GM12891 (cell line): ENCODE measurements around the gene ADGRV1.
"Not testable (repeated sequence)": the region's sequence is repeated elsewhere in the genome, so short reads cannot be mapped to it uniquely, and the experiment has no call there.

ENCODE experiments used
- DNase-seq: peaks from one replicate; pipeline ENCODE4 v3.0.0; 2011; ENCODE audit warnings: low spot score; ENCODE audit not compliant: insufficient read length
- FAIRE-seq: peaks from 2 replicates; lab custom pipeline; 2011; peaks lifted over from hg19 to GRCh38; lab: Jason Lieb, UNC
- PAX5 ChIP-seq: IDR thresholded peaks from 2 replicates; pipeline ENCODE4 v1.6.1; 2011; ENCODE audit warnings: low read length, moderate library complexity, mild to moderate bottlenecking; ENCODE audit not compliant: insufficient read depth, severe bottlenecking
- POLR2A ChIP-seq: IDR thresholded peaks from 2 replicates; pipeline ENCODE4 v1.6.1; 2011; ENCODE audit warnings: low read depth, low read length, control low read depth
- POLR2AphosphoS5 ChIP-seq: IDR thresholded peaks from 2 replicates; pipeline ENCODE4 v1.6.1; 2011; ENCODE audit warnings: low read depth, low read length, control low read depth
- POU2F2 ChIP-seq: IDR thresholded peaks from 2 replicates; pipeline ENCODE4 v1.6.1; 2011; ENCODE audit warnings: low read depth, mild to moderate bottlenecking, control low read depth, low read length, moderate library complexity
- SPI1 ChIP-seq: IDR thresholded peaks from 2 replicates; pipeline ENCODE4 v1.6.1; 2011; ENCODE audit warnings: low read depth, low read length, control low read depth
- TAF1 ChIP-seq: IDR thresholded peaks from 2 replicates; pipeline ENCODE4 v1.6.1; 2011; ENCODE audit warnings: low read depth, low read length, control low read depth

The ADGRV1 gene

GRCh38 chr5:90590170-90590569 is 31.6 kb downstream of the ADGRV1 start:
- FAIRE-seq (peak; percentile 33), DNase-seq (no peak)
- TF ChIP-seq POLR2A, result no peak
- no peak for TF ChIP-seq PAX5
- no peak for TF ChIP-seq TAF1

DNA sequence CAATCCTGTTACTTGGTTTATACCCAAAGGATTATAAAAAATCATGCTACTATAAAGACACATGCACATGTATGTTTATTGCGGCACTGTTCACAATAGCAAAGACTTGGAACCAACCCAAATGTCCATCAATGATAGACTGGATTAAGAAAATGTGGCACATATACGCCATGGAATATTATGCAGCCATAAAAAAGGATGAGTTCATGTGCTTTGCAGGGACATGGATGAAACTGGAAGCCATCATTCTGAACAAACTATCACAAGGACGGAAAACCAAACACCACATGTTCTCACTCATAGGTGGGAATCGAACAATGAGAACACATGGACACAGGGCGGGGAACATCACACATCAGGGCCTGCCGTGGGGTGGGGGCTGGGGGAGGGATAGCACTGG is 34.5 kb downstream of the ADGRV1 start:
- FAIRE-seq, DNase-seq: not testable (repeated sequence)

- FAIRE-seq, result not testable (repeated sequence)
These were observed 37.2 kb downstream of the ADGRV1 start for GRCh38 chr5:90595766-90596165.

DNA sequence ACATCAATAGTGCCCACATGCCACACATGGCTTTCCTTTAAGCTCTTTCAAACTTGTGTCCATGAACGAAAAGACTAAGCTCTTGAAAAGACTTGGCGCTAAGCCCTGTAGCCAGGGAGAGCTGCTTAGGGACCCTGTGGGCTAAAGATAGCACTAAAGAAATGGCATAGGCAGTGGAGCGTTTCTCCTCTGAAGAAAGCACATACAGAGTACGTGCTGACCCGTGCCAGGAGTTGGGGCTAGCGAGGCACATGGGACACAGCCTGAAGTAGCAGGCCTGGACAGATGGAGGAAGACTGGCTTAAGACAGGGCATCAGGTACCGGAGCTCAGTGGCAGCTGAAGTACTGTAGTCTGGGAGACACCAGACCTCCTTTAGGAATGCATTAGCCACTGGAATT is 39.7 kb downstream of the ADGRV1 start:
- DNase-seq (no peak), FAIRE-seq (no peak)
- no peak for TF ChIP-seq POLR2A
- TF ChIP-seq POU2F2, result no peak
- no peak for TF ChIP-seq SPI1
- TF ChIP-seq POLR2AphosphoS5, result no peak
- TF ChIP-seq TAF1, result no peak
- no peak for TF ChIP-seq PAX5

More at GRCh38 chr5:90595766-90596165, 37.2 kb downstream of the ADGRV1 start:
- not testable (repeated sequence) for DNase-seq

- DNase-seq, FAIRE-seq: not testable (repeated sequence)
These were observed 41.7 kb downstream of the ADGRV1 start for GRCh38 chr5:90600307-90600706.

DNA sequence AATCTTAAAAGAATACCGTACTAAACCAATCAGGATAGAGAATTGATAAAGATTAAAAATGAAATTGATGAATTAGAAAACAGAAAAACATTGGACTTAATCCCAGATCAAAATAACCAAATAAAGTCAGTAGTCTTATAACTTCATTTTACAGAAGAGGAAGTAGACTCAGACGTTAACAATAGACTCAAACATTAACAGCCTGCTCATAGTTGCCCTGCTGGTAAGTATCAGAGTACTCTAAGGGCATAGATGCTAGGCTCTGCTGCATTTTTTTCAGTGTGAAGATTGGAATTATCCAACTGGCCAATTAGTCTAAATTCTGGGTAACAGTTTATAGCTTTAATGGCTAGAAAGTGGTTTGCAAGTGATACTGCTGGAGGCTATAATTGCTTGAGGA is 42.9 kb downstream of the ADGRV1 start:
- FAIRE-seq (no peak), DNase-seq (no peak)
- TF ChIP-seq PAX5, result no peak
- no peak for TF ChIP-seq POLR2AphosphoS5
- no peak for TF ChIP-seq POU2F2
- no peak for TF ChIP-seq POLR2A
- TF ChIP-seq TAF1, result no peak
- TF ChIP-seq SPI1, result no peak

DNA sequence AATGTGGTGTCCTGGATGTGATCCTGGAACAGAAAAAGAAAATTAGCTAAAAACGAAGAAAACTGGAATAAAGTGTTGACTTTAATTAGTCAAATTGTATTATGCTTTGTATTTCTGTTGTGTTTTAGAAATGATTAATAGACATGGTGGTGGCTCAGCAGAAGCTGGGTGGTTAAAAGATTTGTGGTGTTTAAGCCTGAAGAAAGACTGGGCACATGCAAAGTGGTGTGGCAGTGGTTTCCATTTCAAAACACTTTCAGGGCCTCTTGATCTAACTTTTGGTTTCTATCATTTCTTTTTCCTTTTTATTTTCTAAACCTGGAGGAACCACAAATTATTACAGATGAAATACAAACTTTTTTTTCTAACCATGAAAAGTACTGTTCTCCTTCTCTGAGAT is 44.1 kb downstream of the ADGRV1 start:
- FAIRE-seq (no peak), DNase-seq (no peak)
- TF ChIP-seq PAX5 (no peak), POU2F2 (no peak), SPI1 (no peak)

DNA sequence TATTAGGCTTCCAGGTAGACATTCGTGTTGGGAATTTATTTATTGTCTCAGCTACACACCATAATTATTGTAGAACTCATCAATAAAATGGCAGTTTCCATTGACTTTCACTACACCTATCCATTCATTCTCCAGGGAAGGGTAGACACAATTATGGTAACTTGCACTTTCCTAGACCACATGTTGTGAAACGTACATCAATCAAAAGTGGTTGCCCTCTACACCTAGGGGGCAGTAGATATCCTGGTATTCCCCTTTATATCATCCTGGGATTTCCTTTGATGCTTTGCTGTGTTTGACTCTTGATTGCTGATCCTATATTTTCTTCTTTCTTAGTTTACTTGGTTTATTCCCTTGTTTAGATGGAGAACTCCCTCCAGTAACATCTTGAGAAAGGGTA is 47.9 kb downstream of the ADGRV1 start:
- FAIRE-seq, result peak; percentile 81
- TF ChIP-seq TAF1, result no peak
- TF ChIP-seq SPI1, result no peak
- TF ChIP-seq POLR2A, result no peak
- no peak for TF ChIP-seq PAX5
- TF ChIP-seq POU2F2, result no peak
- DNase-seq, result no peak

DNA sequence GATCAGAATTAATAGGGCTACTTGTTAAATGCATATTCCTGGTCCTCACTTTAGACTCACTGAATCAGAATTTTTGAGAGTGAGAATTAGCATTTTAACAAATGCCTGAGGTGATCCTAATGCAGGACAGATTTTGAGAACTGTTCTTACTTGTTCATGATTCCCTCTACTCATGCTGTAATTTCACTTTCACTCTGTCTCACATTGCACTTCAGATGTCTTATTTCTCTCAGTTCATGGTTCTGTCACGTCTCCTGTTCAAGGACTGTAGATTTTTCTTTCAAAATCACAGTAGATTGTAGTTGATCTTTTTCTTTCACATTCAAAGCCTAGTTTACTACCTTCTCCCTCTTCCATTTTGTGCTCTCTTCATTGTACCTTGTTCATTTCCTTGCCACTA is 54.3 kb downstream of the ADGRV1 start:
- FAIRE-seq (peak; percentile 87), DNase-seq (peak; percentile 5)
- no peak for TF ChIP-seq TAF1
- no peak for TF ChIP-seq POLR2AphosphoS5
- no peak for TF ChIP-seq POU2F2
- TF ChIP-seq SPI1, result no peak
- TF ChIP-seq PAX5, result no peak
- TF ChIP-seq POLR2A, result no peak

DNA sequence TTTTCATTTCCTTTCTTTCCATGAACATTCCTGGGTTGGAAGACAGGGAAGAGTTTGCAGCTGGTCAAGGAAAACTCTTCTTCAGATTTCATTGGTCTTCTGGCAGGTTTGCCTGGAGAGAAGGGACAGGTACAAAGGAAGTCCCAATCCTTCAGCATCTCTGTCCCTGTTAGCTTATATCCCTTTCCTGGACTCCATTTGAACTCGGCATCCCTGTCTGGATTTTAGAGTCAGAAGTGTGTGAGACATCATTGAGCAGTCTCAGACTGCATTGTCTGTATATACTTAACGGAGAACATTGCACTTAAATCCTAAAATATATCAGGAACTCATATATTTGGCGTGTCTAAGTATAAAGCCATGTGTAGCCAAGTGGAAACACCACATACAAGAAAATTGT is 54.9 kb downstream of the ADGRV1 start:
- no peak for TF ChIP-seq PAX5
- no peak for TF ChIP-seq SPI1
- TF ChIP-seq POLR2AphosphoS5, result no peak
- no peak for TF ChIP-seq TAF1
- no peak for TF ChIP-seq POU2F2
- no peak for TF ChIP-seq POLR2A
- no peak for FAIRE-seq
- DNase-seq, result no peak

DNA sequence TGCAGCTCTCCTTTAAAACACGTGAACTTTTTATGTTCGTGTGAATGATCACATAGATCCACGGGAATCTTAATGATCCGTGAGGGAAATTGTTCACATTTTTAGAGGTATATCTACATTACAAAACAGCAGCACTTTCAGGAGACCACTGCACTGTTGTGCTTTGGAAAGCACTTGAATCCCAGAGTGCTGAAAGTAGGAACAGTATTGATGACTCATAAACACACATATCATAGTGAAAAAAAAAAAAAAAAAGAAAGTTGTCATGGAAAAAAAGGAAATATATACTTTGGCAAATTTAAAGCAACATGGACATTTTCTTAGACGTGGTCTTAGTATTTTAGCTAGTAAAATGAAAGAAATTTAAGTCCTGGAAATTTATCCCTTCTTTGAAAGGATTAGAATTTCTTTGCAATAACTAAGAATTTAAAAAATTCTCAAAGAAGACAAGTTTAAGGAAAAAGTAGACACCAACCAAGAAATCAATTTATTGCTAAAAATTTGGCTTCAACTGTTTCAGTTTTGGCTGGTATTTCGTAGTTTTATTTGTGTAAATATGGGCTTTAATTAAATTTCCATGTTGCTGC is 55.4 kb downstream of the ADGRV1 start:
- no peak for TF ChIP-seq POLR2A
- TF ChIP-seq TAF1, result no peak
- TF ChIP-seq SPI1, result no peak
- TF ChIP-seq POU2F2, result no peak
- TF ChIP-seq POLR2AphosphoS5, result no peak
- no peak for TF ChIP-seq PAX5
- DNase-seq (no peak), FAIRE-seq (no peak)

DNA sequence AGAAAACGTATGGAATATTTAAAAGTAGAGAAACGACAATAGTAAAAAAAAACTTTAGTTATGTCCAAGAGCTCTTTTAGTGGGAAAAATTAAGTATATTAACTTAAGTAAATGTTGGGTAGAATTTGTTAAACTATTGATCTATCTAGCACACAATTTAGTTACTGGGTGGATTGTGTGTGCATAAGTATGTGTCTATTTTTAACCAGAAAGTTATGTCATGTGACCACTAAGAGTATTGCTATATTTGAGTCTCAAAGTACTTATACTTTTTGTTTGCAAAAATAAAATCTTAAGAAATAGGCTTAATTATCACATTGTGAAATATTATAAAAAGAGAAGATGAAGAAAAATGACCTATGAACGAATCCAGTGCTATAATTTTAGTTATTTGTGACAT is 56.8 kb downstream of the ADGRV1 start:
- TF ChIP-seq POLR2AphosphoS5, result no peak
- TF ChIP-seq POLR2A, result no peak
- TF ChIP-seq POU2F2, result no peak
- no peak for TF ChIP-seq TAF1
- TF ChIP-seq SPI1, result no peak
- no peak for TF ChIP-seq PAX5
- no peak for FAIRE-seq
- no peak for DNase-seq
